Neural crest cell (in vitro differentiated cells): ENCODE results near the gene ZNF200. TPM values are rescaled to one million over a fixed set of nuclear protein-coding genes. Genes with fewer than 3 reads are reported as not detected.
"Not testable (repeated sequence)": the region's sequence is repeated elsewhere in the genome, so short reads cannot be mapped to it uniquely, and the experiment has no call there.

Experiments
- DNase-seq: peaks from one replicate; pipeline ENCODE4 v3.0.0; 2021; ENCODE audit warnings: low read depth, mixed read lengths, low spot score
- H3K27ac Mint-ChIP-seq: one replicate; pipeline ENCODE4 v1.8.0; 2021; ENCODE audit warnings: mild to moderate bottlenecking, mixed read lengths; ENCODE audit not compliant: unreplicated experiment
- H3K27me3 Mint-ChIP-seq: 2 replicates; pipeline ENCODE4 v1.8.0; 2021; ENCODE audit warnings: low read depth, mild to moderate bottlenecking, mixed read lengths
- H3K36me3 Mint-ChIP-seq: 2 replicates; pipeline ENCODE4 v1.8.0; 2021; ENCODE audit warnings: low read depth, mild to moderate bottlenecking, mixed read lengths
- H3K4me1 Mint-ChIP-seq: 2 replicates; pipeline ENCODE4 v1.8.0; 2021; ENCODE audit warnings: mixed read lengths
- H3K4me3 Mint-ChIP-seq: one replicate; pipeline ENCODE4 v1.8.0; 2021; ENCODE audit warnings: mild to moderate bottlenecking, mixed read lengths
- H3K9me3 Mint-ChIP-seq: 2 replicates; pipeline ENCODE4 v1.8.0; 2021; ENCODE audit warnings: mixed read lengths
- CTCF ChIP-seq: fragments of 200-600 bp; sonication (generic); conservative IDR thresholded peaks from 2 replicates; pipeline ENCODE4 v1.5.0; 2021; ENCODE audit warnings: antibody characterized with exemption, mild to moderate bottlenecking
- total RNA-seq: library from RNA; stranded (reverse); gene quantifications from 2 replicates; pipeline ENCODE4 v1.2.1, GENCODE V29; 2021

ZNF200 gene
- total RNA-seq, 1 donor from 2014 or later: 14.1 TPM

DNA sequence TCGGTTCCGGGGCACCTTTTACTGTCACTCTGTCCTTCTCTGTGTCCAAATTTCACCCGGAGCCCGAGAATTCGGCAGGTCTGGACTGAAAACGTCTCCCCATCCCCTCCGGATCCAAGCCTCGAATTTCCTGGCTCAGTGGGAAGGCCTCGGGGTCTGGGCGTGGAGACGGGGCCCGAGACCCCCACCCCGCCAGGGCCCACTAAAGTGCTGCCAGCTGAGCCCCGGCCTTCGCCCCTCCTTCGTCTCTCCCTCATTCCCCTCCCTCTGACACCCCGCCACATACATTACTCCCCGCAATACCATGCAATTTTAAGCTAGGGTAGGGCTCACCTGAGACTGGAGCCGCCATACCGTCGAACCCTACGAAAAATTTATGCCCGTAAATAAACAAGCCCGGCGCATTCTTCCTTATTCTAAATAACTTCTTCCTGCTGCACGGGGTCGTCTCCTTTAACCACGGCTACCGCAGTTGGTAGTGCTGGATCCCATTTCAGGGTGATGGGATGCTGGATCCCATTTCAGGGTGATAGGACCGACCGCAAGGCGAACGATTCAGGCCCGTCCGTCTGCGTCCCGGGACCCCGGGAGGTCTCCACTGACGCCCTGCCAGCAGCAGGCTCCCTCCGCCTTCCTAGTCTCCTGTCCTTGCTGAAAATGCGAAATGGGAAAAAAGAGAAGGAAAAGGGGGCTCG lies 51.4 kb downstream of the ZNF200 start:
- H3K4me1 Mint-ChIP-seq: peaks cover 24% of the 10 kb centered on the region
- no peaks in the 10 kb centered on the region for H3K9me3 Mint-ChIP-seq
- peak overlapping the region; percentile 86 for H3K4me3 Mint-ChIP-seq
- peaks cover 7% of the 10 kb centered on the region for H3K36me3 Mint-ChIP-seq
- no peak for TF ChIP-seq CTCF
- DNase-seq: no peak
- H3K27ac Mint-ChIP-seq: peak overlapping the region; percentile 10
- H3K27me3 Mint-ChIP-seq: peaks cover 94% of the 10 kb centered on the region

DNA sequence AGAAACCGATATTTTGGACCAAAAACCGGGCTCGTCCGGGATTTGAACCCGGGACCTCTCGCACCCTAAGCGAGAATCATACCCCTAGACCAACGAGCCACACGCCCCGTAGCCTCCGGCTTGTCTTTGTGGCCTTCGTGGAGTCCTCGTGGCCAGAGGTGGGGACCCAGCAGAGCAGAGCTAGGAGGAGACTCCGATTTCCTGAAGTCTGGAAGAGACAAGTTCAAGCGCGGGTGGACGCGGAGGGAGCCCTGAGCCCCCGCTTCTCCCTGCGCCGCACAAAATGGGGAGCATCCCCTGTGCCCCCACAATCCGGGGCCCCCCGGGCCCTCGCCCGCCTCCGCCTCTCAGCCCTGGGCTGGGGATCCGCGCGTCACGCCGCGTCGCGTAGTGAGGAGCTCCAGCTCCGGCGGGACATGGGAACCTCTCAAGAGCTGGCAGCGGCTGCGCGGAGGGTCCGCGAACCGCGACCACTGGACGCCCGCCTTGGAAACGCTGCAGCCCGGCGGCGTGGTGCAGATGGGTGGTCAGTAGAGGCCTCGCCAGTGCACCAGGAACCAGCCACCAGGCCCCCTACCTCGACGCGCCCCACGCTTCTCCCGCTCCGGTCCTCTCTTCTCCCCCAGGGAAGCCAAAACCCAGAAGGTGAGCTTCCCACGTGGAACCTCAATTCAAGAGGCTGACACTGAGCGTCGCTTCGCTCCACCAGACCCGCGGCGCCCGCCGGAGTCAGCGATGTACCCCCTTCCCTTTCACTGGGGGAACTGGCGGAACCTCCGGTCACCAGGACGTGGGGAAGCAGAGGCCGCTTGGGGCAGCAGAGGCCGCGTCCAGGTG lies 52.1 kb downstream of the ZNF200 start:
- H3K4me3 Mint-ChIP-seq: peak overlapping the region; percentile 86
- TF ChIP-seq CTCF: no peak
- peaks cover 94% of the 10 kb centered on the region for H3K27me3 Mint-ChIP-seq
- H3K27ac Mint-ChIP-seq: peak overlapping the region; percentile 65
- no peaks in the 10 kb centered on the region for H3K9me3 Mint-ChIP-seq
- H3K4me1 Mint-ChIP-seq: peaks cover 19% of the 10 kb centered on the region
- DNase-seq: peak; percentile 75
- peaks cover 7% of the 10 kb centered on the region for H3K36me3 Mint-ChIP-seq

- DNase-seq, H3K9me3 Mint-ChIP-seq, H3K36me3 Mint-ChIP-seq: not testable (repeated sequence)
- H3K4me3 Mint-ChIP-seq: peak overlapping the region; percentile 86
- peak overlapping the region; percentile 65 for H3K27ac Mint-ChIP-seq
- H3K27me3 Mint-ChIP-seq: peaks cover 94% of the 10 kb centered on the region
- H3K4me1 Mint-ChIP-seq: peaks cover 15% of the 10 kb centered on the region
Observed at GRCh38 chr16:3182293-3182607, 52.7 kb downstream of the ZNF200 start.

DNA sequence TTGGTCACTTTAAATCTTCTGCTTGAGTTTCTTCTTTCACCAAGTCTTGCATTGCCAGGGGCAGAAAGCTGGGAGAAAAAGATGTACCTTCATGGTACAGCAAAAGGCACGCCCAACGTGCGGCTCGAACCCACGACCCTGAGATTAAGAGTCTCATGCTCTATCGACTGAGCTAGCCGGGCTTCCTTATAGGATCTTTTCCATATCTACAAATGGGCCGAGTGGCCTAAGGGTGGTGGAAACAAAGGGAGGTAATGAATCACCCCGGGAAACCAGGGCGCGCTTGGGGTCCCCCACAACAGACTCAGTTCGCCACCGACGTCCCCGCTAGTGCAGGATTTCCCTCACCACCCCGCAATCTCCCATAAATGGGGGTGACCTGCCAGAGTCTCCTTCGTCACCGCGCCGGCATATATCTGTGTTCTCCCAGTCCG lies 54.5 kb downstream of the ZNF200 start:
- H3K27me3 Mint-ChIP-seq: peaks cover 94% of the 10 kb centered on the region
- H3K36me3 Mint-ChIP-seq: peaks cover 7% of the 10 kb centered on the region
- no peak for TF ChIP-seq CTCF
- no peaks in the 10 kb centered on the region for H3K9me3 Mint-ChIP-seq
- H3K27ac Mint-ChIP-seq: no peak overlapping the region
- no peak for DNase-seq
- H3K4me3 Mint-ChIP-seq: peak overlapping the region; percentile 84
- peaks cover 20% of the 10 kb centered on the region for H3K4me1 Mint-ChIP-seq

- Mint-ChIP-seq H3K4me1 (peaks cover 20% of the 10 kb centered on the region), H3K4me3 (peak overlapping the region; percentile 39), H3K27me3 (peaks cover 99% of the 10 kb centered on the region)
Observed at GRCh38 chr16:3179651-3180050, 55.3 kb downstream of the ZNF200 start.

More at GRCh38 chr16:3179651-3180050, 55.3 kb downstream of the ZNF200 start:
- TF ChIP-seq CTCF: no peak
- Mint-ChIP-seq H3K9me3 (no peaks in the 10 kb centered on the region), H3K36me3 (peaks cover 7% of the 10 kb centered on the region), H3K27ac (no peak overlapping the region)
- DNase-seq: no peak
